Gastroesophageal sphincter (tissue), 4 donors: ENCODE results near the gene PIAS1. TPM values are rescaled to one million over a fixed set of nuclear protein-coding genes. Genes with fewer than 3 reads are reported as not detected.

ENCODE experiments used
- ATAC-seq: fragments of 150-250 bp; one replicate; pipeline ENCODE4 v1.9.1; 2016; ENCODE audit warnings: mild to moderate bottlenecking, moderate library complexity
- H3K27ac ChIP-seq, 4 donors: fragments of 200-600 bp; sonication (generic) in 3 of 4; 1 replicate in 3 of 4; 2 replicates in 1 of 4; pipeline ENCODE4 v1.5.1; 2016 to 2019
- H3K27me3 ChIP-seq: fragments of 200-600 bp; sonication (generic); one replicate; pipeline ENCODE4 v1.5.1; 2019
- H3K36me3 ChIP-seq, 2 donors: fragments of 200-600 bp; sonication (generic); one replicate each; pipeline ENCODE4 v1.5.1; 2019; ENCODE audit warnings: control low read depth in 1 of 2
- H3K4me1 ChIP-seq, 3 donors: fragments of 200-600 bp; sonication (generic); 1 replicate in 2 of 3; 2 replicates in 1 of 3; pipeline ENCODE4 v1.5.1; 2016 to 2019; ENCODE audit warnings: control low read depth in 2 of 3
- H3K4me3 ChIP-seq, 2 donors: fragments of 200-600 bp; sonication (generic); one replicate each; pipeline ENCODE4 v1.5.1; 2019; ENCODE audit warnings: mild to moderate bottlenecking in 1 of 2, moderate library complexity in 1 of 2
- H3K9me3 ChIP-seq, 3 donors: fragments of 200-600 bp; sonication (generic); one replicate each; pipeline ENCODE4 v1.5.1; 2017 to 2019; ENCODE audit warnings: control low read depth in 2 of 3
- EP300 ChIP-seq: sonication (generic); formaldehyde crosslinking; IDR thresholded peaks from one replicate; pipeline ENCODE4 v1.6.1; 2017; ENCODE audit warnings: antibody characterized with exemption, mild to moderate bottlenecking
- POLR2A ChIP-seq, 2 donors: fragments of 450-650 bp; IDR thresholded peaks; one replicate each; pipeline ENCODE4 v1.6.1; 2017; ENCODE audit warnings: antibody characterized with exemption in 2 of 2, mild to moderate bottlenecking in 2 of 2, moderate library complexity in 1 of 2
- POLR2AphosphoS5 ChIP-seq: sonication (generic); formaldehyde crosslinking; IDR thresholded peaks from one replicate; pipeline ENCODE4 v1.6.1; 2017; ENCODE audit warnings: antibody characterized with exemption
- WGBS, 2 donors: methylation state at CpG; one replicate each; pipeline ENCODE4 v1.1.5; 2018; ENCODE audit warnings: low coverage in 1 of 2; 5-methylcytosine and 5-hydroxymethylcytosine counted together
- total RNA-seq, 4 donors: library from RNA; depleted of rRNA; stranded (reverse); fragments of >200 nt; gene quantifications; one replicate each; pipeline ENCODE4 v1.1.0, GENCODE V29; 2016
- TF ChIP-seq, protein P1 (sequence below), 4 experiments: fragments of 200-600 bp in 2 of 4; fragments of 450-650 bp in 2 of 4; sonication (generic) in 1 of 4; IDR thresholded peaks; one replicate each; pipeline ENCODE4 v1.5.1; 2017 to 2019; ENCODE audit warnings: antibody characterized with exemption in 4 of 4, mild to moderate bottlenecking in 2 of 4, moderate library complexity in 2 of 4

Gene PIAS1
- total RNA-seq, 4 donors from 2014 or later, result 26.6 to 101 (median 48.9) TPM

GRCh38 chr15:68209272-68209671, 155.2 kb downstream of the PIAS1 start:
- Histone ChIP-seq H3K27me3 (no peaks in the 10 kb centered on the region), H3K9me3 (no peaks in the 10 kb centered on the region), H3K4me1 (peaks cover 0 to 40% (median 18%) of the 10 kb centered on the region in 3 donors), H3K36me3 (peaks cover 0 to 12% of the 10 kb centered on the region in 2 donors), H3K27ac (peak overlapping the region in 1 of 4 donors; percentile 13), H3K4me3 (no peak overlapping the region)
- TF ChIP-seq, protein P1, sequence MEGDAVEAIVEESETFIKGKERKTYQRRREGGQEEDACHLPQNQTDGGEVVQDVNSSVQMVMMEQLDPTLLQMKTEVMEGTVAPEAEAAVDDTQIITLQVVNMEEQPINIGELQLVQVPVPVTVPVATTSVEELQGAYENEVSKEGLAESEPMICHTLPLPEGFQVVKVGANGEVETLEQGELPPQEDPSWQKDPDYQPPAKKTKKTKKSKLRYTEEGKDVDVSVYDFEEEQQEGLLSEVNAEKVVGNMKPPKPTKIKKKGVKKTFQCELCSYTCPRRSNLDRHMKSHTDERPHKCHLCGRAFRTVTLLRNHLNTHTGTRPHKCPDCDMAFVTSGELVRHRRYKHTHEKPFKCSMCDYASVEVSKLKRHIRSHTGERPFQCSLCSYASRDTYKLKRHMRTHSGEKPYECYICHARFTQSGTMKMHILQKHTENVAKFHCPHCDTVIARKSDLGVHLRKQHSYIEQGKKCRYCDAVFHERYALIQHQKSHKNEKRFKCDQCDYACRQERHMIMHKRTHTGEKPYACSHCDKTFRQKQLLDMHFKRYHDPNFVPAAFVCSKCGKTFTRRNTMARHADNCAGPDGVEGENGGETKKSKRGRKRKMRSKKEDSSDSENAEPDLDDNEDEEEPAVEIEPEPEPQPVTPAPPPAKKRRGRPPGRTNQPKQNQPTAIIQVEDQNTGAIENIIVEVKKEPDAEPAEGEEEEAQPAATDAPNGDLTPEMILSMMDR (IDR thresholded peaks at IDR 0.05), result no peak
- TF ChIP-seq POLR2A (IDR thresholded peaks at IDR 0.05) (no peak), POLR2AphosphoS5 (no peak), EP300 (no peak)
- no CpG with 5 or more reads among the region's 7 CpGs for WGBS, 2 donors
- no peak for ATAC-seq

- no peak for ATAC-seq
- H3K9me3 ChIP-seq, result no peaks in the 10 kb centered on the region
- no peak for TF ChIP-seq POLR2A (IDR thresholded peaks at IDR 0.05)
- TF ChIP-seq, protein P1 (IDR thresholded peaks at IDR 0.05), result no peak
- TF ChIP-seq EP300, result no peak
- TF ChIP-seq POLR2AphosphoS5, result no peak
- peaks cover 0 to 34% (median 15%) of the 10 kb centered on the region in 3 donors for H3K4me1 ChIP-seq
- H3K4me3 ChIP-seq, result no peak overlapping the region
- peak overlapping the region in 2 of 4 donors; percentile 61 to 69 for H3K27ac ChIP-seq
- no peaks in the 10 kb centered on the region for H3K27me3 ChIP-seq
- H3K36me3 ChIP-seq, result peaks cover 0 to 16% of the 10 kb centered on the region in 2 donors
- WGBS, 2 donors, result 80% methylated on average over 1 of the region's 13 CpGs; no CpG with 5 or more reads in 1 of the 2 donors
Observed at GRCh38 chr15:68209735-68210408, 155.8 kb downstream of the PIAS1 start.

- Histone ChIP-seq H3K27ac (peak overlapping the region in 3 of 4 donors; percentile 57 to 69 (median 61)), H3K36me3 (peaks cover 0 to 16% of the 10 kb centered on the region in 2 donors), H3K27me3 (no peaks in the 10 kb centered on the region), H3K4me3 (peak overlapping the region in 1 of 2 donors; percentile 39), H3K9me3 (no peaks in the 10 kb centered on the region), H3K4me1 (peaks cover 0 to 29% (median 14%) of the 10 kb centered on the region in 3 donors)
- TF ChIP-seq EP300, result no peak
- TF ChIP-seq POLR2A (IDR thresholded peaks at IDR 0.05), result no peak
- TF ChIP-seq, protein P1 (IDR thresholded peaks at IDR 0.05), result no peak
- no peak for TF ChIP-seq POLR2AphosphoS5
- no peak for ATAC-seq
- 40% methylated on average over 1 of the region's 9 CpGs; no CpG with 5 or more reads in 1 of the 2 donors for WGBS, 2 donors
Observed at GRCh38 chr15:68210409-68210756, 156.3 kb downstream of the PIAS1 start.

DNA sequence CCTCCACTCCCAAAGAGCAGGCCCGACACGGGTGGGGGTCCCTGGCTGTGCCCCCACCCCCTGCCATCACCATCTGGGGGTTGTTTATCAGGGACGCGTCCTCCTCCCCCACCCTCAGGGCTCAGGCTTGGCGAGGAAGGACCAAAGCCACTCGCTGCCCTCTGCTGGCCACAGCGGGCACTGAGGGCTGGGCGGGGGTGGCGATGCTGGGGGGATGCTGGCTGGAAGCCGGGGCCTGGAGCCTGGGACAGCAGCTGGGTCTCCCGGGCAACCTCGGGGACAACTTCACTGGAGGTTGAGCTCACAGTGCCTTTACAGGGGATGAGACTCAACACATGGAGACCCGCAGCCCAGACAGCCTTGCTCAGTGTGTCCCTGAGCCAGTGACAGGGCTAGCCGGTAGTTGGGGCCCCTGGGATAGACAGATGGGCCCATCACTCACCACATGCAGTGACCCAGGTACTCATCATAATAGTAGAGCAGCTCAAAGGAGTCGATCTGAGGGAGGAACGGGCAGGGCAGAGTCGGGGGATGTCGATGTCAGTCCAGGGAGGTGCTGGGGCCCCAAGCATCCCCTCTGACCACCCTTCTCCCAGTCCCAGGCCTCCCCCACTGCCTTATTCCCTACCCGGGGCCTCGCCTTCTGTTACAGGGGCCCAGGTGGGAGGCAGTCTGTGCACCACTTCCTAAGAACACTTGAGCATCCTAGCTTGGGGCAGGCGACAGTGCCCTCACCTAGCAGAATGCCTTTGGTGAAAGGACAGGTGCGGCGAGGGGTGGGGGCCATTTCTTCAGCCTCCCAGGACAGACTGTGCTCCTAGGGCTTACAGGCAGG, 156.9 kb downstream of the PIAS1 start:
- TF ChIP-seq EP300, result no peak
- no peak for TF ChIP-seq POLR2A (IDR thresholded peaks at IDR 0.05)
- TF ChIP-seq, protein P1 (IDR thresholded peaks at IDR 0.05), result peak in 3 of 4 experiments; percentile 89 to 97 (median 91)
- TF ChIP-seq POLR2AphosphoS5, result peak; percentile 13
- H3K4me3 ChIP-seq, result peak overlapping the region in 1 of 2 donors; percentile 39
- peaks cover 0 to 16% of the 10 kb centered on the region in 2 donors for H3K36me3 ChIP-seq
- 24% methylated on average over 5 of the region's 23 CpGs; no CpG with 5 or more reads in 1 of the 2 donors for WGBS, 2 donors
- peak; percentile 74 for ATAC-seq
- peaks cover 0 to 22% (median 8%) of the 10 kb centered on the region in 3 donors for H3K4me1 ChIP-seq
- H3K9me3 ChIP-seq, result no peaks in the 10 kb centered on the region
- H3K27me3 ChIP-seq, result no peaks in the 10 kb centered on the region
- H3K27ac ChIP-seq, result peak overlapping the region in 3 of 4 donors; percentile 57 to 69 (median 61)
